ENCODE measurements around the gene C4orf36.

GRCh38 chr4:86848136-86848535 lies 44.1 kb downstream of the C4orf36 start:
- TF ChIP-seq CTCF (IDR thresholded peaks at IDR 0.05) (no peak), EZH2phosphoT487 (IDR thresholded peaks at IDR 0.05) (no peak)
